Smooth muscle cell (in vitro differentiated cells): ENCODE data around the gene SLC7A14. TPM values are rescaled to one million over a fixed set of nuclear protein-coding genes. Genes with fewer than 3 reads are reported as not detected.

Experiments used
- DNase-seq: peaks from one replicate; lab custom pipeline; 2025; ENCODE audit not compliant: unreplicated experiment; lab: John Stamatoyannopoulos, UW
- H2AFZ ChIP-seq: fragments of 200-600 bp; sonication (generic); 2 replicates; pipeline ENCODE4 v1.6.0; 2016; ENCODE audit warnings: antibody characterized with exemption, low read depth, mild to moderate bottlenecking
- H3F3A ChIP-seq: fragments of 200-600 bp; sonication (generic); 2 replicates; pipeline ENCODE4 v1.6.0; 2017; ENCODE audit warnings: antibody characterized with exemption, low read depth
- H3K27ac ChIP-seq: fragments of 200-600 bp; sonication (generic); 2 replicates; pipeline ENCODE4 v1.5.1; 2016; ENCODE audit warnings: low read depth, mild to moderate bottlenecking
- H3K27me3 ChIP-seq: fragments of 200-600 bp; sonication (generic); 2 replicates; pipeline ENCODE4 v1.6.1; 2016; ENCODE audit warnings: low read depth, mild to moderate bottlenecking
- H3K36me3 ChIP-seq: fragments of 200-600 bp; sonication (generic); 2 replicates; pipeline ENCODE4 v1.5.1; 2016; ENCODE audit warnings: low read depth
- H3K4me1 ChIP-seq: fragments of 200-600 bp; sonication (generic); 2 replicates; pipeline ENCODE4 v1.5.1; 2016; ENCODE audit warnings: low read depth
- H3K4me2 ChIP-seq: fragments of 200-600 bp; sonication (generic); 2 replicates; pipeline ENCODE4 v1.6.0; 2016; ENCODE audit warnings: mild to moderate bottlenecking
- H3K4me3 ChIP-seq: fragments of 200-600 bp; sonication (generic); 2 replicates; pipeline ENCODE4 v1.5.1; 2016; ENCODE audit warnings: mild to moderate bottlenecking
- H3K79me2 ChIP-seq: fragments of 200-600 bp; sonication (generic); 2 replicates; pipeline ENCODE4 v1.6.0; 2016; ENCODE audit warnings: low read depth, mild to moderate bottlenecking
- H3K9ac ChIP-seq: fragments of 200-600 bp; sonication (generic); 2 replicates; pipeline ENCODE4 v1.6.0; 2016; ENCODE audit warnings: low read depth
- H3K9me3 ChIP-seq: fragments of 200-600 bp; sonication (generic); replicated peaks from 2 replicates; pipeline ENCODE4 v1.5.1; 2016; ENCODE audit warnings: low read depth
- H4K20me1 ChIP-seq: fragments of 200-600 bp; sonication (generic); 2 replicates; pipeline ENCODE4 v1.6.0; 2016; ENCODE audit warnings: low read depth
- WGBS: methylation state at CpG from one replicate; pipeline ENCODE4 v1.1.7; 2016; ENCODE audit warnings: low lambda C conversion rate; 5-methylcytosine and 5-hydroxymethylcytosine counted together
- polyA plus RNA-seq: library from polyadenylated mRNA; unstranded; fragments of >200 nt; fragmentation: Nextera tagmentation; extraction: Ambion mirVana; gene quantifications from 2 replicates; pipeline ENCODE4 v1.2.1, GENCODE V29; 2016
- total RNA-seq: library from RNA; depleted of rRNA; stranded (reverse); fragments of >200 nt; gene quantifications from 2 replicates; pipeline ENCODE4 v1.2.3, GENCODE V29; 2014
- TF ChIP-seq, protein P1 (sequence below): fragments of 200-600 bp; sonication (generic); IDR thresholded peaks from 2 replicates; pipeline ENCODE4 v1.5.1; 2017; ENCODE audit warnings: borderline replicate concordance, mild to moderate bottlenecking, antibody characterized with exemption; ENCODE audit not compliant: insufficient read depth, poor library complexity, severe bottlenecking

SLC7A14 gene
- total and polyA plus RNA-seq, 2 experiments from 2014 or later = not detected

DNA sequence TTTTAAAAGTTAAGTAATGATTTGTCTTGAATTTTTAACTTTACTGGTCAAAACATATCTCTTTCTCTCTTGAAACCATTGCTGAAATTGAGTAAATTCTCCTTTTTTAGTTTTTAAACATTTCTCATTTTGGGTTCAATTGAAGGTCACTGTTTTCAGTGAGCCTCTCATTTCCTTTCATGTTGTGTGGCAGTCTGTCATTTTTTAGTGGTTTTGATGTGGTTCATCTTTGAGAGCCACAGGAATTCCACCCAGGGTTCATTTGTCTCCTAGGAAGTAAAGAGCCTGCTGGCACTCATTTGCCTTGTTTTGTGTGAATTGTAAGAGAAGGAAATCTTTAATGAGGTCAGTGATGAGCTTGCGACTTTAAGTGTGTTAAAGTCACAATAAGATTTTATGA is 156.8 kb downstream of the SLC7A14 start:
- Histone ChIP-seq H3K36me3 (no peaks in the 10 kb centered on the region), H4K20me1 (no peaks in the 10 kb centered on the region)
- 64% methylated on average over 1 of the region's 1 CpG for WGBS

DNA sequence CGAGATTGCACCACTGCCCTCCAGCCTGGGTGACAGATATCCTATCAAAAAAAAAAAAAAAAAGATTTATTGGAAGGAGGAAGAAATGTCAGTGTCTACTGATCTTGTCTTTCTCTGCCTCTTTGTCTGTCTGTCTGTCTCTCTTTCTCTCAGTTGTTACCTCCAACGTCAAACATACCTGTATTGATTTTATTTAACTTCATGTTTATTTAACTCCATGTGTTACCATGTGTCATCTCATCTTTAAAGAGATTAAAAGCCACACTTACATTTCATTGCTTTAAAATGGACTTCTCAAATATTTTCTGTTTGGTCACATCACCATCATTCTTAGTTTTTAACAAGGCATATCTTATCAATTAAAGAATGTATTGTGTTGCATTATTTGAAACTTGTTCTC is 157.8 kb downstream of the SLC7A14 start:
- no peak overlapping the region for H3K9ac ChIP-seq
- no peaks in the 10 kb centered on the region for H3K36me3 ChIP-seq
- WGBS = 90% methylated on average over 2 of the region's 2 CpGs
- no peaks in the 10 kb centered on the region for H3F3A ChIP-seq
- no peak for DNase-seq
- no peaks in the 10 kb centered on the region for H3K9me3 ChIP-seq
- H3K4me3 ChIP-seq = no peak overlapping the region
- TF ChIP-seq, protein P1, sequence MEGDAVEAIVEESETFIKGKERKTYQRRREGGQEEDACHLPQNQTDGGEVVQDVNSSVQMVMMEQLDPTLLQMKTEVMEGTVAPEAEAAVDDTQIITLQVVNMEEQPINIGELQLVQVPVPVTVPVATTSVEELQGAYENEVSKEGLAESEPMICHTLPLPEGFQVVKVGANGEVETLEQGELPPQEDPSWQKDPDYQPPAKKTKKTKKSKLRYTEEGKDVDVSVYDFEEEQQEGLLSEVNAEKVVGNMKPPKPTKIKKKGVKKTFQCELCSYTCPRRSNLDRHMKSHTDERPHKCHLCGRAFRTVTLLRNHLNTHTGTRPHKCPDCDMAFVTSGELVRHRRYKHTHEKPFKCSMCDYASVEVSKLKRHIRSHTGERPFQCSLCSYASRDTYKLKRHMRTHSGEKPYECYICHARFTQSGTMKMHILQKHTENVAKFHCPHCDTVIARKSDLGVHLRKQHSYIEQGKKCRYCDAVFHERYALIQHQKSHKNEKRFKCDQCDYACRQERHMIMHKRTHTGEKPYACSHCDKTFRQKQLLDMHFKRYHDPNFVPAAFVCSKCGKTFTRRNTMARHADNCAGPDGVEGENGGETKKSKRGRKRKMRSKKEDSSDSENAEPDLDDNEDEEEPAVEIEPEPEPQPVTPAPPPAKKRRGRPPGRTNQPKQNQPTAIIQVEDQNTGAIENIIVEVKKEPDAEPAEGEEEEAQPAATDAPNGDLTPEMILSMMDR = no peak
- no peaks in the 10 kb centered on the region for H3K27me3 ChIP-seq
- H2AFZ ChIP-seq = no peak overlapping the region
- no peaks in the 10 kb centered on the region for H3K79me2 ChIP-seq
- no peaks in the 10 kb centered on the region for H4K20me1 ChIP-seq
- no peak overlapping the region for H3K4me2 ChIP-seq
- peaks cover 15% of the 10 kb centered on the region for H3K4me1 ChIP-seq
- H3K27ac ChIP-seq = no peak overlapping the region

More for the DNA sequence above, 156.8 kb downstream of the SLC7A14 start:
- no peak for DNase-seq
- Histone ChIP-seq H3K9ac (no peak overlapping the region), H2AFZ (no peak overlapping the region), H3K27ac (no peak overlapping the region), H3F3A (no peaks in the 10 kb centered on the region), H3K9me3 (no peaks in the 10 kb centered on the region), H3K27me3 (no peaks in the 10 kb centered on the region), H3K4me2 (peak overlapping the region; percentile 6), H3K79me2 (no peaks in the 10 kb centered on the region), H3K4me1 (peaks cover 15% of the 10 kb centered on the region), H3K4me3 (no peak overlapping the region)
- TF ChIP-seq, protein P1 = no peak

DNA sequence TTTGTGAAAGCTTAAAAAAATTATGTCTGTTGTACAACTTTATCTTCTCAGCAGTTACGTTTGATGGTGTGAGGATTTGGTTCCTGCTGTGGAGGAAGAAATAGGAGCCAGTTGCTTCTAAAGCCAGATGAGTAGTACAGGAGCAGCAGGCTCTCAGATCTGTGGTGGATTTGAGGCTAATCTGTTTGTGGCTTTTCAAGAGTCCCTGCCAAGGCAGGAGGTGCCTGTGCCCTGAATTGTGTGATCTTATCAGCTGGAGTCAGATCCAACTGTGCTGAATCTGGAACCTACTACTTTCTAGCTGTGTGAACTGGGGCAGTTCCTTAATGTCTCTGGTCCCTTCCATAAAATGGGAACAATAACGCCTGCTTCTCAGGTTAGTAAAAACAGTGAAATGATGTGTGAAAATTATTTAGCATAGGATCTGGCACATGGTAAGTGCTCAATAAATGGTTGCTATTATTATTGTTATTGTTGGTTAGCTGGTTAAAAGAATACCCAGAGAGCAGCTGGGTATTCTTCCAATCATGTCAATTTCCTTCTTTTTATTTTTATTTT is 159.6 kb downstream of the SLC7A14 start:
- WGBS = 56% methylated on average over 2 of the region's 2 CpGs
- DNase-seq = no peak

More for the DNA sequence above, 159.6 kb downstream of the SLC7A14 start:
- Histone ChIP-seq H4K20me1 (no peaks in the 10 kb centered on the region), H3K4me1 (peaks cover 15% of the 10 kb centered on the region), H3K4me3 (no peak overlapping the region), H3K9me3 (no peaks in the 10 kb centered on the region), H3F3A (no peaks in the 10 kb centered on the region), H3K9ac (no peak overlapping the region), H3K36me3 (no peaks in the 10 kb centered on the region), H2AFZ (no peak overlapping the region), H3K79me2 (no peaks in the 10 kb centered on the region), H3K27me3 (no peaks in the 10 kb centered on the region), H3K4me2 (no peak overlapping the region), H3K27ac (no peak overlapping the region)
- TF ChIP-seq, protein P1 = no peak
